SK-N-SH treated with all-trans-retinoic acid at 6 μM for 48 hours (cell line): ENCODE data around the gene LENEP.

Experiments
- ATAC-seq: fragments of 200-7000 bp; cut with Tn5 transposase; 3 replicates; pipeline ENCODE4 v1.9.1; 2020; ENCODE audit warnings: mild to moderate bottlenecking, moderate library complexity
- ARNTL ChIP-seq: fragments of 450-650 bp; formaldehyde crosslinking; IDR thresholded peaks from 2 replicates; pipeline ENCODE4 v1.5.0; 2020; ENCODE audit warnings: low read depth, mild to moderate bottlenecking, moderate library complexity, borderline replicate concordance
- BACH2 ChIP-seq: fragments of 250-450 bp; sonication (Bioruptor Pico); IDR thresholded peaks from 2 replicates; pipeline ENCODE4 v1.9.0; 2021; ENCODE audit warnings: mild to moderate bottlenecking, borderline replicate concordance
- ESRRG ChIP-seq: fragments of 250-450 bp; sonication (Bioruptor Pico); IDR thresholded peaks from 2 replicates; pipeline ENCODE4 v1.6.1; 2021; ENCODE audit warnings: mild to moderate bottlenecking
- GLIS3 ChIP-seq: fragments of 250-450 bp; sonication (Bioruptor Pico); IDR thresholded peaks from 2 replicates; pipeline ENCODE4 v1.5.0; 2020; ENCODE audit warnings: mild to moderate bottlenecking, moderate library complexity
- ISL1 ChIP-seq: fragments of 250-450 bp; sonication (Bioruptor Pico); IDR thresholded peaks from 2 replicates; pipeline ENCODE4 v2.1.2; 2022; ENCODE audit warnings: mild to moderate bottlenecking, moderate library complexity
- OSR1 ChIP-seq: fragments of 250-450 bp; sonication (Bioruptor Pico); IDR thresholded peaks from 2 replicates; pipeline ENCODE4 v1.8.0; 2022; ENCODE audit warnings: moderate library complexity, mild to moderate bottlenecking, inconsistent platforms
- PPARA ChIP-seq: fragments of 250-450 bp; sonication (Bioruptor Pico); IDR thresholded peaks from 2 replicates; pipeline ENCODE4 v1.5.0; 2020; ENCODE audit warnings: mild to moderate bottlenecking, borderline replicate concordance
- RARB ChIP-seq: fragments of 250-450 bp; sonication (Bioruptor Pico); IDR thresholded peaks from 2 replicates; pipeline ENCODE4 v1.8.0; 2021; ENCODE audit warnings: mild to moderate bottlenecking, moderate library complexity
- SNAI2 ChIP-seq: fragments of 250-450 bp; sonication (Bioruptor Pico); IDR thresholded peaks from 2 replicates; pipeline ENCODE4 v1.5.0; 2020; ENCODE audit warnings: mild to moderate bottlenecking, moderate library complexity
- TCF4 ChIP-seq: fragments of 250-450 bp; sonication (Bioruptor Pico); IDR thresholded peaks from 2 replicates; pipeline ENCODE4 v1.8.0; 2021; ENCODE audit warnings: mild to moderate bottlenecking, moderate library complexity, borderline replicate concordance
- TOX ChIP-seq: fragments of 250-450 bp; sonication (Bioruptor Pico); IDR thresholded peaks from 2 replicates; pipeline ENCODE4 v1.8.0; 2021; ENCODE audit warnings: mild to moderate bottlenecking, moderate library complexity, borderline replicate concordance
- ZFP3 ChIP-seq: fragments of 250-450 bp; sonication (Bioruptor Pico); IDR thresholded peaks from 2 replicates; pipeline ENCODE4 v1.5.0; 2020; ENCODE audit warnings: mild to moderate bottlenecking, moderate library complexity
- ZFP30 ChIP-seq: fragments of 450-650 bp; formaldehyde crosslinking; IDR thresholded peaks from 2 replicates; pipeline ENCODE4 v1.5.0; 2022; ENCODE audit warnings: mild to moderate bottlenecking, moderate library complexity
- ZNF565 ChIP-seq: fragments of 450-650 bp; formaldehyde crosslinking; conservative IDR thresholded peaks from 2 replicates; pipeline ENCODE4 v1.5.0; 2020; ENCODE audit warnings: low read depth, mild to moderate bottlenecking, moderate library complexity
- ZNF70 ChIP-seq: fragments of 450-650 bp; formaldehyde crosslinking; IDR thresholded peaks from 2 replicates; pipeline ENCODE4 v1.5.0; 2020; ENCODE audit warnings: mild to moderate bottlenecking, moderate library complexity
- ZNF8 ChIP-seq: fragments of 450-650 bp; formaldehyde crosslinking; IDR thresholded peaks from 2 replicates; pipeline ENCODE4 v1.5.0; 2020; ENCODE audit warnings: mild to moderate bottlenecking, moderate library complexity
- TF ChIP-seq, protein P1 (sequence below): fragments of 250-450 bp; sonication (Bioruptor Pico); IDR thresholded peaks from 2 replicates; pipeline ENCODE4 v1.5.1; 2020; ENCODE audit warnings: low read depth, mild to moderate bottlenecking, moderate library complexity
- TF ChIP-seq, protein P2 (sequence below): fragments of 250-450 bp; sonication (Bioruptor Pico); IDR thresholded peaks from 2 replicates; pipeline ENCODE4 v1.5.1; 2021; ENCODE audit warnings: mild to moderate bottlenecking, moderate library complexity
- TF ChIP-seq, protein P3 (sequence below): fragments of 250-450 bp; sonication (Bioruptor Pico); IDR thresholded peaks from 2 replicates; pipeline ENCODE4 v1.5.0; 2020; ENCODE audit warnings: mild to moderate bottlenecking, moderate library complexity
- TF ChIP-seq, protein P4 (sequence below): fragments of 250-450 bp; sonication (Bioruptor Pico); IDR thresholded peaks from 2 replicates; pipeline ENCODE4 v1.8.0; 2020; ENCODE audit warnings: mild to moderate bottlenecking, moderate library complexity, borderline replicate concordance

The LENEP gene

DNA sequence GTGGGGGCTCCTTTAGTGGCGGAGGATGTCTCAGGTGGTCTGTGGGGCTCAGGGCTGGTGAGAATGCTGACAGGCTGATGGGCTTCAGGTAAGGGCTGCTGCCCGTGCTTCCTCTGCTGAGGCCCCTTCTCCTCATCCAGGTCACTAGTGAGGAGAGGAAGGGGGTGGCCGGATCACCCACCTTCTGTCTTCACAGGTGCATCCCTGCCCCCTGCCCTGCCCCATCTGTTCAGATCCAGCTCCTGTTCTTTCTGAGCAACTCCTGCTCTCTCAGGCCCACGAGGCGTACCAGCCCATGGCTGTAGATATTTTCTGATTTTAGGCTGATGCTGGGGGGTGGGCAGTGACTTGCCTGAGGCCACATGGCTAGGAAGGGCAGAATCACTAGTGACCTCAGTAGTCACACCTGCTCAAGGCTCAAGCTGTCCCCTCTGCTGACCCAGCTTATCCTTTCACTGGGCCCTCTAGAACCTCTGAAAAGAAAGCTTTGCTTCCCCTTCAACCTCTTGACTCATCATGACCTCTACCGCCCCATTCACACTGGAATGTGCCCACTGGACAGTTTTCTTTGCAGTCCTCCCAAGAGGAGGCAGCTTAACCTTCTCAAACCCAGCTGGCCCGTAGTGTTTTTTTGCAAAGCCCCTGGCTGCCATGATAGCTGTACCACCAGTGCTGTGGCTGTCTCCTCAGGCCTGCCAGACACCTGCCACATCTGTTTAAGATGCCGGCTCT lies 25.4 kb downstream of the LENEP start (continued):
- no peak for TF ChIP-seq ZNF565 (CRISPR knock-in tag)
- no peak for TF ChIP-seq ISL1 (CRISPR knock-in tag)
- TF ChIP-seq, protein P1, sequence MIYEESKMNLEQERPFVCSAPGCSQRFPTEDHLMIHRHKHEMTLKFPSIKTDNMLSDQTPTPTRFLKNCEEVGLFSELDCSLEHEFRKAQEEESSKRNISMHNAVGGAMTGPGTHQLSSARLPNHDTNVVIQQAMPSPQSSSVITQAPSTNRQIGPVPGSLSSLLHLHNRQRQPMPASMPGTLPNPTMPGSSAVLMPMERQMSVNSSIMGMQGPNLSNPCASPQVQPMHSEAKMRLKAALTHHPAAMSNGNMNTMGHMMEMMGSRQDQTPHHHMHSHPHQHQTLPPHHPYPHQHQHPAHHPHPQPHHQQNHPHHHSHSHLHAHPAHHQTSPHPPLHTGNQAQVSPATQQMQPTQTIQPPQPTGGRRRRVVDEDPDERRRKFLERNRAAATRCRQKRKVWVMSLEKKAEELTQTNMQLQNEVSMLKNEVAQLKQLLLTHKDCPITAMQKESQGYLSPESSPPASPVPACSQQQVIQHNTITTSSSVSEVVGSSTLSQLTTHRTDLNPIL, result no peak
- TF ChIP-seq ZNF8, result no peak
- TF ChIP-seq BACH2, result no peak
- TF ChIP-seq ARNTL, result no peak

DNA sequence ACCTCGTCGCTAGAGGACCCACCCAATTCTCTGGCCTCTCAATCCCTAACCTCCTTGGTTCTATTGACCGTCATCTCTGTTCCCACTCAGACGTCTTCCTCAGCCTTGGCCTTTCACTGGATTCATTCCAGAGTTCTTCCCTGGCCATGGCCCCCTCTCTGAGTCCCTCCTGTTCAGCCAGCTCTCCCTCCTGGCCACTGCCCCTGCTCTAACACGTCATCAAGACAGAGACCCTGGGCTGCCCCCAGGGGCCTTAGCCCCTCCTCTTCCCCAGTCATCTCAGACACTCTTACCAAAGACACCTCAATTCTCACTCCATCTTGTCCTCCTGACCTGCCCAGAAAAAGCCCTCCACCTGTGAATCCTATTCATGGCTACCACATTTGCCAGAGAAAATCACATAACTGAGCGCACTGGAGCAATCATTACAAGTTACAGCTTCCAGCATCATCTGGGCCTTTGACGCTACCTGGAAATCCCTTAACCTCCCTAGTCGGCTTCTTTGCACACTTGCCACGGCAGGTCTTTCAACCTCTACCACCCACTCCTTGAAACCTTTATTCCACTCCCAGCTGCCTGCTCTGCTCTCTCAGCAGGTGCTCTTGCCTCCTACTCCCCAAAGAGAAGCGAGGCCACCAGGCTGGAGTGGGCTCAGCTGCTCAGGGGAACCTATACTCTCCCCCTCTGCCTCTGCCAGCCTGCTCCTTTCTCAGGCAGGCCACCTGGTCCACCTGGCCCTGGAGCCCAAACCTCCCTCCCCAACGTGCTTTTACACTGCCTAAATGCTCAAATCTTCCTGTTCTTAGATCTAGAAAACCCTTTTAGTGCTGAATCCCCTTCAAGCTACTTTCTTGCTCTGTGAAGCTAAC lies 26.2 kb downstream of the LENEP start:
- TF ChIP-seq, protein P1, result no peak
- TF ChIP-seq ISL1 (CRISPR knock-in tag) (no peak), ZNF8 (no peak), ARNTL (no peak), SNAI2 (CRISPR knock-in tag) (no peak), TCF4 (no peak)

DNA sequence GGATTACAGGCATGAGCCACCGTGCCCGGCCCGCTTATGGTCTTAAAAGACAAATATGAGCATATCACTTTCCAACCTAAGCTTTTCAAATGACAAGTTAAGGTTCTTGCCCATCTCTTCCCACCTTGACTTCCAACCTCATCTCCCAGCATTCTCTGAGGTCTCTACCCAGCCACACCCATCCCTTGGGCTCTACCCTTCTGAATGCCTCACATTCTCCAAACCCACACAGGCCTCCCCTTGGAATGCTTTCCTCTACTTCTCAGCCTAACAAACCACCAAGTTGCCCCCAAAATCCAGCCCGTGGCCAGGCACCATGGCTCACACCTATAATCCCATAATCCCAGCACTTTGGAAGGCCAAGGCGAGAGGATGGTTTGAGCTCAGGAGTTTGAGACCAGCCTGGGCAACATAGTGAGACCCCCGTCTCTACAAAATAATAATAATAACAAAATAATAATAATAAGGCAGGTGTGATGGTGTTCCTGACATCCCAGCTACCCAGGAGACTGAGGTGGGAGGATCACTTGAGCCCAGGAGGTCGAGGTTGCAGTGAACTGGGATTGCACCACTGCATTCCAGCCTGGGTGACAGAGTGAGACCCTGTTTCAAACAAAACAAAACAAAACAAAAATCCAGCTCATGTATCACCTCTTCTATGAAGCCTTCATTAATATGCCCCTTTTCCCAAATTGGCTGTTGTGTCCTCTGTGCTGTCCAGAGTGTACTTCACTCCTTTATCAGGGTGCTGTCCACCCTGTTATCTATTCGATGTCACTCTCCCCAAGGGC lies 28.9 kb downstream of the LENEP start:
- no peak for ATAC-seq
- TF ChIP-seq ZNF70 (CRISPR knock-in tag), result peak; percentile 90
- no peak for TF ChIP-seq TOX (CRISPR knock-in tag)

More for the DNA sequence above, 26.2 kb downstream of the LENEP start:
- ATAC-seq, result no peak

DNA sequence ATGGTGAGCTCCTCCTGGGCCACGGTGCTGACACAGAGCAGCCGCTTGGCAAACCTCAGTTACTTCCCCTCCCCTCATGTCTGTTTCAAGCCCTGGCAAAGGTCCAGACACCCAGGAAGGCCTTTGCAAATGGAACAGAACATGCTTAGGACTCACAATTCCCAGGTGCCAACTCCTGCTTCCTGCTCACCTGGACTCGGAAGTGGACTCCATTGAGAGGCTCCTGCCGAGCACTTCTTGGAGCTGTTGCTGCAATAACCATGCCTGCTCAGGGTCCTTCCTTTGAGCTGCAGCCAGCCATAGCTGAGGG lies 29.5 kb downstream of the LENEP start:
- TF ChIP-seq ZNF8, result no peak
- no peak for TF ChIP-seq ZNF565 (CRISPR knock-in tag)
- no peak for TF ChIP-seq ZFP30 (CRISPR knock-in tag)
- TF ChIP-seq ESRRG (CRISPR knock-in tag), result no peak
- TF ChIP-seq SNAI2 (CRISPR knock-in tag), result no peak
- TF ChIP-seq, protein P2, sequence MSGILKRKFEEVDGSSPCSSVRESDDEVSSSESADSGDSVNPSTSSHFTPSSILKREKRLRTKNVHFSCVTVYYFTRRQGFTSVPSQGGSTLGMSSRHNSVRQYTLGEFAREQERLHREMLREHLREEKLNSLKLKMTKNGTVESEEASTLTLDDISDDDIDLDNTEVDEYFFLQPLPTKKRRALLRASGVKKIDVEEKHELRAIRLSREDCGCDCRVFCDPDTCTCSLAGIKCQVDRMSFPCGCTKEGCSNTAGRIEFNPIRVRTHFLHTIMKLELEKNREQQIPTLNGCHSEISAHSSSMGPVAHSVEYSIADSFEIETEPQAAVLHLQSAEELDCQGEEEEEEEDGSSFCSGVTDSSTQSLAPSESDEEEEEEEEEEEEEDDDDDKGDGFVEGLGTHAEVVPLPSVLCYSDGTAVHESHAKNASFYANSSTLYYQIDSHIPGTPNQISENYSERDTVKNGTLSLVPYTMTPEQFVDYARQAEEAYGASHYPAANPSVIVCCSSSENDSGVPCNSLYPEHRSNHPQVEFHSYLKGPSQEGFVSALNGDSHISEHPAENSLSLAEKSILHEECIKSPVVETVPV (CRISPR knock-in tag), result no peak
- TF ChIP-seq OSR1 (CRISPR knock-in tag), result no peak
- no peak for ATAC-seq

DNA sequence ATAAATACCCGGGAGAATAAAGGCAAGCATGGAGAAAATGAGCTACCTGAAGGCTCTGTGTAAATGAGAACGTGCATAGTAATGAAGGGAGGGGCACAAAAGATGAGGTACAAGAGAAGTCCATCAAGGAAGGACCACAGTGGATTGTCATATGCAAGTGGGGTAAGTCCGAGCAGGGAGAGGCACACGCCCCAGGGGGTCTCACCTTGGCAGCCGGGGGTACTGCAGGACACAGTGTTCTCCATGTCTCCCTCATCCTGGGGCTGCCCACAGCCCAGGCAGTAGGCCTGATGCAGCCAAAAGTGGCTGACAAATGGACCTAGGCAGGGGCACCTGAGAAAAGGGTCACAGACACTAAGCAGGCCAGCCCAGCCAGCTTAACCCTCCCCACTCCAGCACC lies 30.2 kb downstream of the LENEP start:
- no peak for ATAC-seq
- TF ChIP-seq ARNTL (no peak), ZNF8 (no peak), PPARA (CRISPR knock-in tag) (no peak), GLIS3 (CRISPR knock-in tag) (no peak), TCF4 (no peak), ZFP3 (no peak), RARB (CRISPR knock-in tag) (no peak), ZFP30 (CRISPR knock-in tag) (no peak), ISL1 (CRISPR knock-in tag) (no peak), ESRRG (CRISPR knock-in tag) (no peak), BACH2 (no peak)
- TF ChIP-seq, protein P2 (CRISPR knock-in tag), result no peak
- TF ChIP-seq, protein P3, sequence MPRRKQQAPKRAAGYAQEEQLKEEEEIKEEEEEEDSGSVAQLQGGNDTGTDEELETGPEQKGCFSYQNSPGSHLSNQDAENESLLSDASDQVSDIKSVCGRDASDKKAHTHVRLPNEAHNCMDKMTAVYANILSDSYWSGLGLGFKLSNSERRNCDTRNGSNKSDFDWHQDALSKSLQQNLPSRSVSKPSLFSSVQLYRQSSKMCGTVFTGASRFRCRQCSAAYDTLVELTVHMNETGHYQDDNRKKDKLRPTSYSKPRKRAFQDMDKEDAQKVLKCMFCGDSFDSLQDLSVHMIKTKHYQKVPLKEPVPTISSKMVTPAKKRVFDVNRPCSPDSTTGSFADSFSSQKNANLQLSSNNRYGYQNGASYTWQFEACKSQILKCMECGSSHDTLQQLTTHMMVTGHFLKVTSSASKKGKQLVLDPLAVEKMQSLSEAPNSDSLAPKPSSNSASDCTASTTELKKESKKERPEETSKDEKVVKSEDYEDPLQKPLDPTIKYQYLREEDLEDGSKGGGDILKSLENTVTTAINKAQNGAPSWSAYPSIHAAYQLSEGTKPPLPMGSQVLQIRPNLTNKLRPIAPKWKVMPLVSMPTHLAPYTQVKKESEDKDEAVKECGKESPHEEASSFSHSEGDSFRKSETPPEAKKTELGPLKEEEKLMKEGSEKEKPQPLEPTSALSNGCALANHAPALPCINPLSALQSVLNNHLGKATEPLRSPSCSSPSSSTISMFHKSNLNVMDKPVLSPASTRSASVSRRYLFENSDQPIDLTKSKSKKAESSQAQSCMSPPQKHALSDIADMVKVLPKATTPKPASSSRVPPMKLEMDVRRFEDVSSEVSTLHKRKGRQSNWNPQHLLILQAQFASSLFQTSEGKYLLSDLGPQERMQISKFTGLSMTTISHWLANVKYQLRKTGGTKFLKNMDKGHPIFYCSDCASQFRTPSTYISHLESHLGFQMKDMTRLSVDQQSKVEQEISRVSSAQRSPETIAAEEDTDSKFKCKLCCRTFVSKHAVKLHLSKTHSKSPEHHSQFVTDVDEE (CRISPR knock-in tag), result no peak
- TF ChIP-seq, protein P4, sequence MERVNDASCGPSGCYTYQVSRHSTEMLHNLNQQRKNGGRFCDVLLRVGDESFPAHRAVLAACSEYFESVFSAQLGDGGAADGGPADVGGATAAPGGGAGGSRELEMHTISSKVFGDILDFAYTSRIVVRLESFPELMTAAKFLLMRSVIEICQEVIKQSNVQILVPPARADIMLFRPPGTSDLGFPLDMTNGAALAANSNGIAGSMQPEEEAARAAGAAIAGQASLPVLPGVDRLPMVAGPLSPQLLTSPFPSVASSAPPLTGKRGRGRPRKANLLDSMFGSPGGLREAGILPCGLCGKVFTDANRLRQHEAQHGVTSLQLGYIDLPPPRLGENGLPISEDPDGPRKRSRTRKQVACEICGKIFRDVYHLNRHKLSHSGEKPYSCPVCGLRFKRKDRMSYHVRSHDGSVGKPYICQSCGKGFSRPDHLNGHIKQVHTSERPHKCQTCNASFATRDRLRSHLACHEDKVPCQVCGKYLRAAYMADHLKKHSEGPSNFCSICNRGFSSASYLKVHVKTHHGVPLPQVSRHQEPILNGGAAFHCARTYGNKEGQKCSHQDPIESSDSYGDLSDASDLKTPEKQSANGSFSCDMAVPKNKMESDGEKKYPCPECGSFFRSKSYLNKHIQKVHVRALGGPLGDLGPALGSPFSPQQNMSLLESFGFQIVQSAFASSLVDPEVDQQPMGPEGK (CRISPR knock-in tag), result no peak
